Neuronal stem cell (in vitro differentiated cells): ENCODE data around the gene PVALB.
A peak's percentile ranks its signal among the peaks of the same experiment; 100 is the strongest.

Experiments
- DNase-seq: peaks from one replicate; pipeline ENCODE4 v3.0.0-alpha.2; 2013; ENCODE audit warnings: low spot score
- H2AFZ ChIP-seq: one replicate; pipeline ENCODE4 v1.6.1; 2013; ENCODE audit warnings: mild to moderate bottlenecking, low read length, inconsistent platforms
- H2AK5ac ChIP-seq: 2 replicates; pipeline ENCODE4 v1.6.1; 2013; ENCODE audit warnings: low read depth, mild to moderate bottlenecking, inconsistent platforms, low read length, moderate library complexity, mixed read lengths
- H2BK120ac ChIP-seq: 2 replicates; pipeline ENCODE4 v1.6.1; 2013; ENCODE audit warnings: low read depth, mild to moderate bottlenecking, inconsistent platforms, low read length, moderate library complexity, mixed read lengths
- H2BK12ac ChIP-seq: one replicate; pipeline ENCODE4 v1.6.1; 2013; ENCODE audit warnings: low read length, inconsistent platforms
- H2BK15ac ChIP-seq: 2 replicates; pipeline ENCODE4 v1.6.1; 2013; ENCODE audit warnings: mild to moderate bottlenecking, low read length, inconsistent platforms, mixed read lengths
- H2BK5ac ChIP-seq: one replicate; pipeline ENCODE4 v1.6.1; 2013; ENCODE audit warnings: inconsistent platforms, mild to moderate bottlenecking, low read length, moderate library complexity
- H3K14ac ChIP-seq: one replicate; pipeline ENCODE4 v1.6.1; 2013; ENCODE audit warnings: low read length, inconsistent platforms
- H3K18ac ChIP-seq: 2 replicates; pipeline ENCODE4 v1.6.1; 2013; ENCODE audit warnings: low read length, inconsistent platforms
- H3K23ac ChIP-seq: 2 replicates; pipeline ENCODE4 v1.6.1; 2013; ENCODE audit warnings: low read depth, mild to moderate bottlenecking, mixed read lengths, low read length, inconsistent platforms; ENCODE audit not compliant: poor library complexity
- H3K27ac ChIP-seq: replicated peaks from 3 replicates; pipeline ENCODE4 v1.5.1; 2013; ENCODE audit warnings: low read length, inconsistent platforms
- H3K27me3 ChIP-seq, 3 experiments: 2 replicates each; pipeline ENCODE4 v1.6.1; 2013; ENCODE audit warnings: low read length in 3 of 3, mild to moderate bottlenecking in 2 of 3, inconsistent platforms in 1 of 3, low read depth in 1 of 3, mixed read lengths in 1 of 3, moderate library complexity in 1 of 3; ENCODE audit not compliant: control insufficient read depth in 3 of 3, insufficient read depth in 3 of 3
- H3K36me3 ChIP-seq, 2 donors: replicated peaks in 1 of 2; 2 replicates each; pipeline ENCODE4 v1.6.1; 2013; ENCODE audit warnings: low read length in 2 of 2; ENCODE audit not compliant: control insufficient read depth in 2 of 2, insufficient read depth in 2 of 2
- H3K4ac ChIP-seq: 2 replicates; pipeline ENCODE4 v1.6.1; 2013; ENCODE audit warnings: inconsistent platforms, mild to moderate bottlenecking, low read length, moderate library complexity
- H3K4me1 ChIP-seq, 2 donors: 1 replicate in 1 of 2; 2 replicates in 1 of 2; pipeline ENCODE4 v1.6.1; 2013; ENCODE audit warnings: low read length in 2 of 2, low read depth in 1 of 2; ENCODE audit not compliant: control insufficient read depth in 2 of 2, insufficient read depth in 1 of 2
- H3K4me2 ChIP-seq: one replicate; pipeline ENCODE4 v1.6.1; 2013; ENCODE audit warnings: mild to moderate bottlenecking, low read length, inconsistent platforms; ENCODE audit not compliant: insufficient read depth, poor library complexity, severe bottlenecking
- H3K4me3 ChIP-seq, 2 donors: 2 replicates each; pipeline ENCODE4 v1.5.1; 2013; ENCODE audit warnings: low read length in 2 of 2, mild to moderate bottlenecking in 2 of 2, inconsistent platforms in 1 of 2, moderate library complexity in 1 of 2
- H3K79me1 ChIP-seq: one replicate; pipeline ENCODE4 v1.6.1; 2013; ENCODE audit warnings: low read depth, mild to moderate bottlenecking, inconsistent platforms, low read length, moderate library complexity
- H3K9ac ChIP-seq: one replicate; pipeline ENCODE4 v1.6.1; 2013; ENCODE audit warnings: mild to moderate bottlenecking, low read depth, low read length, inconsistent platforms; ENCODE audit not compliant: poor library complexity
- H3K9me3 ChIP-seq, 2 donors: replicated peaks in 1 of 2; 2 replicates each; pipeline versions ENCODE3 to v1.6.1; 2013; ENCODE audit warnings: low read length in 2 of 2, mild to moderate bottlenecking in 2 of 2, inconsistent platforms in 1 of 2, low read depth in 1 of 2, mixed read lengths in 1 of 2, moderate library complexity in 1 of 2; ENCODE audit not compliant: control insufficient read depth in 2 of 2, insufficient read depth in 1 of 2
- H4K8ac ChIP-seq: one replicate; pipeline ENCODE4 v1.6.1; 2013; ENCODE audit warnings: low read depth, mild to moderate bottlenecking, inconsistent platforms, low read length, moderate library complexity
- H4K91ac ChIP-seq: one replicate; pipeline ENCODE4 v1.6.1; 2013; ENCODE audit warnings: low read length, low read depth, mild to moderate bottlenecking, inconsistent platforms; ENCODE audit not compliant: poor library complexity
- WGBS, 2 donors: extraction: QIAGEN DNeasy Blood & Tissue Kit; methylation state at CpG; one replicate each; pipeline ENCODE4 v1.1.7; 2013; ENCODE audit warnings: missing lambda C conversion rate in 2 of 2, mixed read lengths in 1 of 2; ENCODE audit not compliant: insufficient read length in 2 of 2, insufficient replicate concordance in 1 of 2; ENCODE audit errors: extremely low coverage in 2 of 2; 5-methylcytosine and 5-hydroxymethylcytosine counted together

PVALB gene

GRCh38 chr22:36790648-36791047, 26.2 kb downstream of the PVALB start:
- Histone ChIP-seq H3K18ac (peak overlapping the region; percentile 84), H2AFZ (no peak overlapping the region), H2AK5ac (no peak overlapping the region), H4K91ac (no peak overlapping the region), H4K8ac (peak overlapping the region; percentile 93), H2BK5ac (no peak overlapping the region), H2BK15ac (no peak overlapping the region), H2BK12ac (no peak overlapping the region), H3K4me2 (no peak overlapping the region), H3K4me3 (no peak overlapping the region), H3K36me3 (no peaks in the 10 kb centered on the region), H3K27me3 (peaks cover 0 to 4% (median 0%) of the 10 kb centered on the region in 3 experiments), H3K27ac (no peak overlapping the region), H3K14ac (no peak overlapping the region), H3K9me3 (no peaks in the 10 kb centered on the region), H3K23ac (no peak overlapping the region), H3K79me1 (no peaks in the 10 kb centered on the region), H3K9ac (no peak overlapping the region), H3K4me1 (peaks cover 0 to 22% of the 10 kb centered on the region in 2 donors), H2BK120ac (no peak overlapping the region), H3K4ac (peak overlapping the region; percentile 38)
- no CpG with 5 or more reads among the region's 7 CpGs for WGBS, 2 donors
- DNase-seq, result no peak

DNA sequence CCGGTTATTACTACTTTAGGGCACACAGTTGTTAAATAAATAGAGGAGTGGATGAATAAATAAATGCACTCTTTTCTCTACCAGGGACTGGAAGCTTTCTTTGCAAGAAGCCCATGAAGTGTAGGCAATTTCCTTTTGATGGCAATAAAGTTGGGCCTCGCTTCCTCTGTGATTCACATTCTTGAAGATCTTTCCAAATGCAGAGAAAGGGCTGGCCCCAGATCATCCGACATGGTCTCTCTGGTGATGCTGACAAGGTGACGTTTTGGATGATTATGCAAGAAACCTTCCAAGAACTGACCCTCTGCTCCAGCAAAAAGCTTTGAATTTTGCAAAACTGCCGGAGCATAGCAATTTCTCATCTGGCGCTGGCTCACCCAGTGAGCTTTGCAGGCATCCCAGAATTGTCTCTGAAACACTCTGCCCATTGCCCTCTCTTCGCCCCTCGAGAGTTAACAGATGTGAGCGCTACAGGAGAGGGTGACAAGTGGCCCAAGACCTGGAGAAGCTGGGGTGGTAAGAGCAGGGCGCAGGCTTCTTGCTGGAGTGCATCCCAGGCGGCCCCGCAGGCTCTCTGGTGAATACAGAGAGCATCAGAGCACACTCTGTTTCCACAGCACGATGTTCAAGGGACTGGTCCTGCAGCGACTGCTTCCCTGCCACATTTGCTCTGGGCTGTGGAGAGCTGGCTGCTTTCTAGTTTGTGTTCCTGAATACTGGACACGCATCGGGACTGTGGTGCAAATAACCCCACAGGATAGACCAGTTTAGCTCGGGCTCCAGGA, 29.4 kb downstream of the PVALB start:
- Histone ChIP-seq H4K8ac (no peak overlapping the region), H3K23ac (no peak overlapping the region), H2BK120ac (no peak overlapping the region), H2BK15ac (no peak overlapping the region), H2AFZ (peak overlapping the region; percentile 66), H3K36me3 (no peaks in the 10 kb centered on the region), H3K9me3 (no peaks in the 10 kb centered on the region), H2AK5ac (no peak overlapping the region), H3K4me3 (no peak overlapping the region), H3K27me3 (peaks cover 0 to 7% (median 0%) of the 10 kb centered on the region in 3 experiments), H3K4ac (no peak overlapping the region), H4K91ac (no peak overlapping the region), H3K9ac (no peak overlapping the region), H3K79me1 (no peaks in the 10 kb centered on the region), H3K4me1 (peaks cover 0 to 11% of the 10 kb centered on the region in 2 donors), H3K14ac (no peak overlapping the region), H2BK5ac (no peak overlapping the region), H2BK12ac (no peak overlapping the region), H3K27ac (no peak overlapping the region), H3K18ac (peak overlapping the region; percentile 49), H3K4me2 (no peak overlapping the region)
- no CpG with 5 or more reads among the region's 17 CpGs for WGBS, 2 donors
- no peak for DNase-seq

GRCh38 chr22:36783743-36784142, 33.1 kb downstream of the PVALB start:
- no peak overlapping the region for H2AK5ac ChIP-seq
- peaks cover 0 to 4% (median 0%) of the 10 kb centered on the region in 3 experiments for H3K27me3 ChIP-seq
- WGBS, 2 donors, result no CpG with 5 or more reads among the region's 2 CpGs
- no peak overlapping the region for H3K4ac ChIP-seq
- no peak overlapping the region for H4K91ac ChIP-seq
- no peak overlapping the region for H3K4me3 ChIP-seq
- no peak overlapping the region for H2BK5ac ChIP-seq
- H2BK12ac ChIP-seq, result no peak overlapping the region
- peaks cover 3 to 20% of the 10 kb centered on the region in 2 donors for H3K4me1 ChIP-seq
- no peak overlapping the region for H2BK15ac ChIP-seq
- H3K4me2 ChIP-seq, result no peak overlapping the region
- no peaks in the 10 kb centered on the region for H3K36me3 ChIP-seq
- no peaks in the 10 kb centered on the region for H3K79me1 ChIP-seq
- H3K23ac ChIP-seq, result no peak overlapping the region
- H3K9me3 ChIP-seq, result peaks cover 2 to 9% of the 10 kb centered on the region in 2 donors
- H3K27ac ChIP-seq, result no peak overlapping the region
- H3K14ac ChIP-seq, result no peak overlapping the region
- H2BK120ac ChIP-seq, result no peak overlapping the region
- H2AFZ ChIP-seq, result no peak overlapping the region
- H4K8ac ChIP-seq, result no peak overlapping the region
- H3K18ac ChIP-seq, result no peak overlapping the region
- H3K9ac ChIP-seq, result no peak overlapping the region
- DNase-seq, result no peak

GRCh38 chr22:36781656-36782627, 34.9 kb downstream of the PVALB start:
- Histone ChIP-seq H2BK120ac (no peak overlapping the region), H2BK12ac (no peak overlapping the region), H3K4me2 (no peak overlapping the region)

More at GRCh38 chr22:36781656-36782627, 34.9 kb downstream of the PVALB start:
- WGBS, 2 donors, result no CpG with 5 or more reads among the region's 33 CpGs
- Histone ChIP-seq H3K79me1 (no peaks in the 10 kb centered on the region), H4K91ac (no peak overlapping the region), H3K18ac (no peak overlapping the region), H3K14ac (no peak overlapping the region), H2BK15ac (no peak overlapping the region), H3K36me3 (no peaks in the 10 kb centered on the region), H2AFZ (peak overlapping the region; percentile 76), H3K9me3 (peaks cover 10 to 27% of the 10 kb centered on the region in 2 donors), H3K4me1 (peaks cover 3 to 11% of the 10 kb centered on the region in 2 donors), H3K4me3 (no peak overlapping the region), H3K27me3 (peaks cover 0 to 4% (median 0%) of the 10 kb centered on the region in 3 experiments), H3K4ac (no peak overlapping the region), H2AK5ac (peak overlapping the region; percentile 48), H3K27ac (no peak overlapping the region), H3K23ac (no peak overlapping the region), H4K8ac (no peak overlapping the region), H3K9ac (no peak overlapping the region), H2BK5ac (no peak overlapping the region)
- peak; percentile 71 for DNase-seq
